Measurements from ENCODE around the gene FARSA.
"Not testable (repeated sequence)": the region's sequence is repeated elsewhere in the genome, so short reads cannot be mapped to it uniquely, and the experiment has no call there.

The FARSA gene

DNA sequence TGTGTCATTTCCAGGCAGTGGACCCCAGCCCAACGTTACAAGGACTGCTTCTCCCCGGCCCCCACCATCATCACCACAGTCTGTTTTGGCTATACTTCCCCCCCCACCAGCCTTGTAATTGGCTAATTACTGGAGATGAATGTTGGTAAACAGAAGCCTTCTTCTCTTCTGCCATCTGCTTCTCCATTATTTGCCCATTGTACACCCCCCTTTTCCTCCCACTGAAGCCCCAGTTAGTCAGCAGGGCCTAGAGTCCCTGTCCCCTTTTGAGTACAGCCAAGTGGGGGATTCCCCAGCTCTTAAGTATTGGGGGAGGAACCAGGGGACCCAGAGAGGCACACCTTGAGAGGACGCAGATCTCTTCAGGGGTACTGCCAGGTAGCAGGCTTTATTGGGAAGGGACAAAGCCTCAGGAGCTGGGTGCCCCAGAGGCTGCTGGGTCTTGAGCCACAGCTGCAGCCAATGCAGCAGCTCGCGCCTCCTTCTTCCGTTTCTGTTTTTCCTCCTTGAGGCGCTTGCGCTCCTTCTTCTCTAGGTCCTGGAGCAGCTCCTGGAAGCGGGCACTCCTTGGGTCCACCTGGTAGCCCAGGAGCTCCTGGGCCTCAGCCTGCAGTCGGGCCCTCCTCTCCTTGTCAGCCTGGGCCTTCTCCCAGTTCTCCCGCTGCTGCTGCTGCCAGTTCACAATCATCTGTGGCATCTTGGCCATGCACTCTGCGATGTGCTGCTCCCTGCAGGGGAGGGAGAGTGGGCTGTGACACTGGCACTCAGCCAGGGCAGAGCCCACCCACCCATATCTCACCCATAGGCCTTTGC is 20.5 kb upstream of the FARSA start:
- DNase-seq = no peak

DNA sequence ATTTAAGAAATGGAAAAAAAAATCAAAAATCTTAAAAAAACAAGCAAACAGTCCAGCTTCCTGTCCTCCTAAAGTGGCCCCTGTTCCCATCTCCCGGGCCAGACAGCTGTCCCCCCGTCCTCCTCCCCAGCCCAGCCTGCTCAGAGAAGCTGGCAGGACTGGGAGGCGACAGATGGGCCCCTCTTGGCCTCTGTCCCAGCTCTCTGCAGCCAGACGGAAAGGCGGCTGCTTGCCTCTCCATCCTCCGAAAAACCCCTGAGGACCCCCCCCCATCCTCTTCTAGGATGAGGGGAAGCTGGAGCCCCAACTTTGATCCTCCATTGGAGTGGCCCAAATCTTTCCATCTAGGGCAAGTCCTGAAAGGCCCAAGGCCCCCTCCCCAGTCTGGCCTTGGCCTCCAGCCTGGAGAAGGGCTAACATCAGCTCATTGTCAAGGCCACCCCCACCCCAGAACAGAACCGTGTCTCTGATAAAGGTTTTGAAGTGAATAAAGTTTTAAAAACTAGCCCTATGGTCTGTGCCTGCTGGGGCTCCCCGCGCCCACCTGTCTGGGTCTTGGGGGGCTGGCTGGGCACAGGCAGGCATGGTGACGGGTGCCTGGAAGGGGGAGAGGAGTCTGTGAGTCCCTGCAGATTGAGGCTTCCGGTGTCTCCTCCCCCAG is 19.8 kb upstream of the FARSA start:
- DNase-seq = peak in 1 of 2 donors; percentile 62

GRCh38 chr19:12952488-12953137 is 19.1 kb upstream of the FARSA start:
- no peak for DNase-seq

GRCh38 chr19:12952050-12952449 is 18.5 kb upstream of the FARSA start:
- DNase-seq = not testable (repeated sequence)

DNA sequence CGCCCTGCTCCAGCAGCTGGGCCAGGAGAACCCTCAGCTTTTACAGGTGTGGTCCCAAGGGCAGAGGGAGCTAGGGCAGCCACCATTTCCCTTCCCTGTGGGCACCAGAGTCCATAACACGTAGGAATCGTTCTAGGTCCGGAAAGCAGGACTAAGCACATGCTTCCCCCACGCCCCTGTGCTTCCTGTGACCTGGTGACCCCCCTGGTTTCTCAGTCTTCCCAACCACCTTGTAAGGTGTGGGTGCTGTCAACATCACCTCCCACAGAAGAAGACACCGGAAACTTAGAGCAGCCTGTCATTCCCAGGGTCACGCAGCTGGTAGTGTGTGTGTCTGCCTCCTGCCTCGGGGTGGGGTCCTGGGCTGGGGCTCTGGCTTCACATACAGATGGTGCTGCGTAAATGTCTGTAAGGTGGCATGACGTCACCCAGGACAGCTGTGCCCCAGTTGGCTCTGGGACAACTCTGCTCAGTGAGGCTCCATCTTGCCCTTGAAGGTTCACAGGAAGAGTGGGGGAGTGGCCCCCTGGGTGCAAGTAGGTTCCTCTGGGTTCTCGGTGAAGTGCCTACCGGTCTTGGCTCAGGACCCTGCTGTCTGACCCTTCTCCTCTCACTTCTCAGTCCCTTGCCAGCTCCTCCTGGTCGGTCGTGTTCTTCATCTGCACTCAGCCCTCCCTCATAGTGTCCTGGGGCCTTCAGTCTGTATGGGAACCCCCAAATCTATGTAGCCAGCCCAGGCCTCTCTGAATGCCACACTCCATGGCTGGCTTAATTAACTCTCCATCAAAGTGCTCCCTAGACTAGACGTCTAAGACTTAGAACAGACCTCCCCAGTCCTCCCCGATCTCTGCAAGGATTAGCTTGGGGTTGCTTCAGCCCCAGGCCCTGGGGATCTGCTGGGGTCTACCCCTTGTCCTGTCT is 16.1 kb upstream of the FARSA start:
- no peak for DNase-seq

- no peak for DNase-seq
These were observed 15.3 kb upstream of the FARSA start for GRCh38 chr19:12948612-12949362.

GRCh38 chr19:12947702-12948611 is 14.4 kb upstream of the FARSA start:
- no peak for DNase-seq

DNA sequence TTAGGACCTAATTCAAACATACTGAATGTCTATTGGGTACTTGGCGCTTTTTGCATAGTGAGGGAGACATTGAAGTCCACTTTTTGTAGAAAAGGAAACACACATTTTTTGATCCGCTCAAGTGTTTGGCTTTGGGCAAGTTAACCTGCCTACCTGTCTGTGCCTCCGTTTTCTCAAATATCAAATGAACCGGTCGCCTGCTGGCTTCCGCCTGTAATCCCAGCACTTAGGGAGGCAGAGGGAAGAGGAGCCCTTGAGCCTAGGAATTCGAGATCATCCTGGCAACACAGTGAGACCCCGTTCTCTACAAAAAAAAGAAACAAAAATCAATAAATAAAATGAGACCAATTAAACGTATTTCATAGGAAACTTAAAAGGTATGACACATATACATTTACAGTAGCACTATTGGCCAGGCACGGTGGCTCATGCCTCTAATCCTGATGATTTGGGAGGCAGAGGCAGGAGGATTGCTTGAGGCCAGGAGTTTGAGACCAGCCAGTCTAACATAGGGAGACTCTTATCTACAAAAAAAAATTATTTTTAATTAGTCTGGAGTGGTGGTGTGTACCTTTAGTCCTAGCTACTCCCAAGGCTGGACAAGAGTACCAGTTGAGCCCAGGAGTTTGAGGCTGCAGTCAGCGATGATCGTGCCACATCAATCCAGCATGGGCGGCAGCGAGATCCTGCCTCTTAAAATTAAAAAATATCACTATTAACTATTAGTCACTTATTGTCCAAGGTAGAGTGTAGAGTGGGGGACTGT is 13.4 kb upstream of the FARSA start:
- DNase-seq = no peak

GRCh38 chr19:12946092-12946721 is 12.7 kb upstream of the FARSA start:
- DNase-seq = peak in 1 of 2 donors; percentile 55

GRCh38 chr19:12945479-12946091 is 12.1 kb upstream of the FARSA start, which contains the start of gene RAD23A:
TSS of gene RAD23A (plus strand) at chr19:12945862. CDS start at chr19:12945949, 87 bp downstream.
- peak in 1 of 2 donors; percentile 86 for DNase-seq

DNA sequence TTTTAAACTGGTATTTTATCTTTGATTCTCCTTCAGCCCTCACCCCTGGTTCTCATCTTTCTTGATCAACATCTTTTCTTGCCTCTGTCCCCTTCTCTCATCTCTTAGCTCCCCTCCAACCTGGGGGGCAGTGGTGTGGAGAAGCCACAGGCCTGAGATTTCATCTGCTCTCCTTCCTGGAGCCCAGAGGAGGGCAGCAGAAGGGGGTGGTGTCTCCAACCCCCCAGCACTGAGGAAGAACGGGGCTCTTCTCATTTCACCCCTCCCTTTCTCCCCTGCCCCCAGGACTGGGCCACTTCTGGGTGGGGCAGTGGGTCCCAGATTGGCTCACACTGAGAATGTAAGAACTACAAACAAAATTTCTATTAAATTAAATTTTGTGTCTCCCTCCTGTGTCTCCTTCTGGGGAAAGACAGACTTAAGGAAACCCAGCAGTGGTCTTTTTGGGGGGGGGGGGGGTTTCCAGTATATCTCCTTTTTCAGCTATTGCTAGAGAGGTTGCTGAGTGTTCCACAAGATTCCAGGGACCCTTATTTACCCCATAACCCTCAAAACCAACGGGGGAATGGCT is 10.7 kb upstream of the FARSA start:
- DNase-seq = no peak

- no peak for DNase-seq
These were observed 10.0 kb upstream of the FARSA start for GRCh38 chr19:12943437-12944044.

DNA sequence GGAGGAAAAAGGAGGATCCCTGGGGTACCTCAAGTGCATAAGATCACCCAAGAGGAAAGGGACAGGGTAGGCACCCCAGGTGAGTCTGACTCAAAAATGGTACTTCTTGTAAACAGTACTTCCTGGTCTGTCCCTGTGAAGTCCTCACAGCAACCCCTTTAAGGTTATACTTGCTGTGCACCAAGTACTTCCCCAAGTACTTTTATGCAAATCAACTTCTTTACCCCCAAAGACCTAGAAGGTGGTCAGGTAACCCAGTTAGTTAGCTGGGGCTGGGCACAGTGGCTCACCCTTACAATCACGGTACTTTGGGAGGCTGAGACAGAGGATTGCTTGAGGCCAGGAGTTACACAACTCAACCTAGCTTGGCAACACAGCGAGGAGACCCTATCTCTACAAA is 7.4 kb upstream of the FARSA start:
- no peak for DNase-seq

DNA sequence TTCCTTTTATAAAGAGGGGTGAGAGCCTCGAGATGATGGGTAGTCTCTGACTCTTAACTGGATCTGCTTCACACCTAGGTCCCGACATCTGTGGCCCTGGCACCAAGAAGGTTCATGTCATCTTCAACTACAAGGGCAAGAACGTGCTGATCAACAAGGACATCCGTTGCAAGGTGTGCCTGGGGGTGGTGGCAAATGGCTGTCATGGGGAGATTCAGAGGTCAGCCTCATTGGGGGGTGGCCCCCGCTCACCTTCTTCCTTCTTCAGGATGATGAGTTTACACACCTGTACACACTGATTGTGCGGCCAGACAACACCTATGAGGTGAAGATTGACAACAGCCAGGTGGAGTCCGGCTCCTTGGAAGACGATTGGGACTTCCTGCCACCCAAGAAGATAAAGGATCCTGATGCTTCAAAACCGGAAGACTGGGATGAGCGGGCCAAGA is 6.5 kb upstream of the FARSA start:
- DNase-seq = no peak

- no peak for DNase-seq
These were observed 5.5 kb upstream of the FARSA start for GRCh38 chr19:12938779-12939601.

DNA sequence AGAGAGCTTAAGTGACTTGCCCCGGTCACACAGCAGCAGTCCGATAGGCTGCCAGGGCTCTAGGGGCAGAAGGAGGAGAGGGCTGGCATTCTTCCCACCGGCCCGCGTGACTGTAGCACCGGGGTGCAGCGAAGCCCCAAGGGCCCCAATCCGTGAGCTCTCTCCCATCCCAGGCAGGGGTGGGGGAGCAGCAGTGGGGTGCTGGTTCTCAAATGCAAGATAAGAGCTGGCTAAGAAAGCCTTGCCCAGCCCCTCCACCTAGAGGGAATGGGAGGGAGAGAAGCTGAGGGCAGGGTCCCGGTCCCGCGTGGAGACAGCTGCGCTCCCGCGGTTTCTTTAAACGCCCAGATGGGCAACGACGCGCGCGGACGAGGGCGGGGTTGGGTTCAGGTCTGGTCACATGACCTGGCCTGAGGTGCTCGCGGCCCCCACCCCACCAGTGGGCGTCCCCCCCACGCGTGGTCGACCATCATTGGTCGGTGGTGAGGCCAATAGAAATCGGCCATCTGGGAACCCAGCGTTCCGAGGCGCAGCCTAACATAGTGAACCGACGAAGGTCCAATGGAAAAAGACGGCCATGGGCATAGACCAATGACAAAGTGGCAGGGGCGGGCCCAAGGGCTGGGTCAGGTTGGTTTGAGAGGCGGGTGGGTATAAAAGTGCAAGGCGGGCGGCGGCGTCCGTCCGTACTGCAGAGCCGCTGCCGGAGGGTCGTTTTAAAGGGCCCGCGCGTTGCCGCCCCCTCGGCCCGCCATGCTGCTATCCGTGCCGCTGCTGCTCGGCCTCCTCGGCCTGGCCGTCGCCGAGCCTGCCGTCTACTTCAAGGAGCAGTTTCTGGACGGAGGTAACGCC is 4.6 kb upstream of the FARSA start, which contains the start of gene CALR:
CALR (plus strand) TSS at position 683 of the 852 bp plus-strand sequence; CDS start at position 754, 71 bp downstream.
- peak; percentile 99 to 100 for DNase-seq

Measured in hippocampal formation (tissue), 2 donors.